HFFc6 (cell line): Measurements from ENCODE around the gene INPP5D. TPM values are rescaled to one million over a fixed set of nuclear protein-coding genes. Genes with fewer than 3 reads are reported as not detected.
A peak's percentile ranks its signal among the peaks of the same experiment; 100 is the strongest.
"Not testable (repeated sequence)": the region's sequence is repeated elsewhere in the genome, so short reads cannot be mapped to it uniquely, and the experiment has no call there.

Experiments used
- DNase-seq: peaks from one replicate; pipeline ENCODE4 v3.0.0-alpha.2; 2018
- H3K27ac Mint-ChIP-seq: 2 replicates; pipeline ENCODE4 v1.8.0; 2020; ENCODE audit warnings: mild to moderate bottlenecking, mixed read lengths
- H3K27me3 Mint-ChIP-seq: 2 replicates; pipeline ENCODE4 v1.8.0; 2021; ENCODE audit warnings: mild to moderate bottlenecking, moderate library complexity, mixed read lengths; ENCODE audit not compliant: insufficient read depth
- H3K36me3 Mint-ChIP-seq: 2 replicates; pipeline ENCODE4 v1.8.0; 2021; ENCODE audit warnings: low read depth, mixed read lengths
- H3K4me1 Mint-ChIP-seq: 2 replicates; pipeline ENCODE4 v1.8.0; 2020; ENCODE audit warnings: low read depth, mixed read lengths
- H3K4me3 Mint-ChIP-seq: 2 replicates; pipeline ENCODE4 v1.8.0; 2020; ENCODE audit warnings: mild to moderate bottlenecking, moderate library complexity, mixed read lengths
- H3K9me3 Mint-ChIP-seq: 2 replicates; pipeline ENCODE4 v1.8.0; 2020; ENCODE audit warnings: mild to moderate bottlenecking, mixed read lengths
- total RNA-seq, 6 experiments: library from RNA; stranded (reverse); fragmentation: NEBNext Ultra II Directional; extraction: Animal tissue kit (Norgen Biotek cat#: 25700); gene quantifications; 2 replicates in 1 of 6; 3 replicates in 5 of 6; pipeline ENCODE4 v1.2.3, GENCODE V29; 2021
- TF ChIP-seq, protein P1 (sequence below): fragments of 200-600 bp; sonication (generic); IDR thresholded peaks from 2 replicates; pipeline ENCODE4 v1.5.0; 2021; ENCODE audit warnings: antibody characterized with exemption, mild to moderate bottlenecking

The INPP5D gene
- total RNA-seq, 6 experiments from 2014 or later, result 0.19 to 0.66 (median 0.43) TPM; not detected in 1

DNA sequence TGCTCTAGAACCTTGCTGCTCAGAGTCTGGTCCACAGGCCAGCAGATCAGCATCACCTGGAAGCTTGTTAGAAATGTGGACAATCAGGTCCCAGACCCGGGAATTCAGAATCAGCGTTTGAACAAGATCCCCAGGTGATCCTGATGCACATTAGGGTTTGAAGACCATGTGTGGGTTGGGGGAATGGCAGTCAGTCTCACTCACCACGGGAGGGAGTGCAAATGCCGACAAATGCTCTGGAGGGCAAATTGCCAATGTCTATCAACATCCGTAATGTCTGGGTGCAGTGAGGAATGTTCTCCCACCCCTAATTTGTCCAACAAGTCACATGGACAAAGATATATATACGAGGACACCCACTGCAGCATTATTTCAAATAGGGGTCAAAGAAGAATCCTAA is 34.5 kb downstream of the INPP5D start:
- H3K4me3 Mint-ChIP-seq, result no peak overlapping the region
- TF ChIP-seq, protein P1, sequence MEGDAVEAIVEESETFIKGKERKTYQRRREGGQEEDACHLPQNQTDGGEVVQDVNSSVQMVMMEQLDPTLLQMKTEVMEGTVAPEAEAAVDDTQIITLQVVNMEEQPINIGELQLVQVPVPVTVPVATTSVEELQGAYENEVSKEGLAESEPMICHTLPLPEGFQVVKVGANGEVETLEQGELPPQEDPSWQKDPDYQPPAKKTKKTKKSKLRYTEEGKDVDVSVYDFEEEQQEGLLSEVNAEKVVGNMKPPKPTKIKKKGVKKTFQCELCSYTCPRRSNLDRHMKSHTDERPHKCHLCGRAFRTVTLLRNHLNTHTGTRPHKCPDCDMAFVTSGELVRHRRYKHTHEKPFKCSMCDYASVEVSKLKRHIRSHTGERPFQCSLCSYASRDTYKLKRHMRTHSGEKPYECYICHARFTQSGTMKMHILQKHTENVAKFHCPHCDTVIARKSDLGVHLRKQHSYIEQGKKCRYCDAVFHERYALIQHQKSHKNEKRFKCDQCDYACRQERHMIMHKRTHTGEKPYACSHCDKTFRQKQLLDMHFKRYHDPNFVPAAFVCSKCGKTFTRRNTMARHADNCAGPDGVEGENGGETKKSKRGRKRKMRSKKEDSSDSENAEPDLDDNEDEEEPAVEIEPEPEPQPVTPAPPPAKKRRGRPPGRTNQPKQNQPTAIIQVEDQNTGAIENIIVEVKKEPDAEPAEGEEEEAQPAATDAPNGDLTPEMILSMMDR, result no peak
- no peaks in the 10 kb centered on the region for H3K4me1 Mint-ChIP-seq

DNA sequence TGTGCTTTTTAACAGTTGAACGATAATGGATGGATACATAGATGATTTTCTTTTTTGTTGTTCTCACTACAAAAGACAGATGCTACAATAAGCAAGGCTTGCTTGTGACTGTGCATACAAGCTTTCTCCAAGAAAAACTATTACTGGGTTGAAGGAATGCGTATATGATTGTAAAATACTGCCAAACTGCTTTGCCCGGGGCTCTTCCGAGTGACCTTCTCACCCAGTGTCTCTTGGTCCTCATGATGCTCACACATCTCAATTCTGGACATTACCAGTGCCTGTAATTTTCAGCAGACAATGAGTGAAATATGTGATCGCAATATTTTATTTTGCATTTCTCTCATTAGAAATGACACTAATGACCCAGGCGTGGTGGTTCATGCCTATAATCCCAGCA is 35.9 kb downstream of the INPP5D start:
- Mint-ChIP-seq H3K27me3 (peaks cover 26% of the 10 kb centered on the region), H3K4me1 (no peaks in the 10 kb centered on the region), H3K9me3 (no peaks in the 10 kb centered on the region), H3K36me3 (no peaks in the 10 kb centered on the region), H3K27ac (no peak overlapping the region), H3K4me3 (no peak overlapping the region)
- no peak for DNase-seq
- TF ChIP-seq, protein P1, result no peak

More for the DNA sequence above, 34.5 kb downstream of the INPP5D start:
- H3K9me3 Mint-ChIP-seq, result no peaks in the 10 kb centered on the region
- H3K27ac Mint-ChIP-seq, result no peak overlapping the region
- peaks cover 38% of the 10 kb centered on the region for H3K27me3 Mint-ChIP-seq
- no peak for DNase-seq
- H3K36me3 Mint-ChIP-seq, result no peaks in the 10 kb centered on the region

DNA sequence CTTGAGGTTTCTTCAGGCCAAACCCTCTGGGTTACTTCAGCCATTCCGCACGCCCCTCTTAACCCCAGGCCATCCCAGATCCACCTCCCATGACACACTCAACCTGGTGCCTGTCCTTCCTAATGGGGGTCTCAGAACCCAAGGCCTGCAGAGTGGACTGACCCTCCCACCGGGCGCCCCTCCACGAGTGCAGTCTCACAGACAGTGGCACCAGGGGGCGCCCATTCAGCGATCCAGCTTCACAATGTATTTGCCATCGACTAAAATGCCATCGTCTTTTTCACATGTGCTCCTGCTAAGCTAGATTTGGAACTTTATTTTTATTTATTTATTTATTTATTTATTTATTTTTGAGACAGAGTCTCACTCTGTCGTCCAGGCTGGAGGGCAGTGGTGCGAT is 38.5 kb downstream of the INPP5D start:
- Mint-ChIP-seq H3K4me3 (no peak overlapping the region), H3K27ac (no peak overlapping the region), H3K36me3 (no peaks in the 10 kb centered on the region), H3K4me1 (no peaks in the 10 kb centered on the region), H3K27me3 (peaks cover 19% of the 10 kb centered on the region), H3K9me3 (no peaks in the 10 kb centered on the region)
- DNase-seq, result no peak
- TF ChIP-seq, protein P1, result peak; percentile 50

DNA sequence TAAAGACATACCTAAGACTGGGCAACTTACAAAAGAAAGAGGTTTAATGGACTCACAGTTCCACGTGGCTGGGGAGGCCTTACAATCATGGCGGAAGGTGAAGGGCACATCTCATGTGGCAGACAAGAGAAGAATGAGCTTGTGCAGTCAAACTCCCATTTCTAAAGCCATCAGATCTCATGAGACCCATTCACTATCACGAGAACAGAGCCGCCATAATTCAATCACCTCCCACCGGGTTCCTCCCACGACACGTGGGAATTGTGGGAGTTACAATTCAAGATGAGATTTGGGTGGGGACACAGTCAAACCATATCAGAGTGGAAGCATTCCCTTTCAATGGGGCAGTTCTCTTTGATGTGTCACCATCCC is 39.7 kb downstream of the INPP5D start:
- peaks cover 16% of the 10 kb centered on the region for H3K27me3 Mint-ChIP-seq
- not testable (repeated sequence) for H3K27ac Mint-ChIP-seq, H3K4me3 Mint-ChIP-seq, H3K36me3 Mint-ChIP-seq, H3K9me3 Mint-ChIP-seq, DNase-seq, H3K4me1 Mint-ChIP-seq

DNA sequence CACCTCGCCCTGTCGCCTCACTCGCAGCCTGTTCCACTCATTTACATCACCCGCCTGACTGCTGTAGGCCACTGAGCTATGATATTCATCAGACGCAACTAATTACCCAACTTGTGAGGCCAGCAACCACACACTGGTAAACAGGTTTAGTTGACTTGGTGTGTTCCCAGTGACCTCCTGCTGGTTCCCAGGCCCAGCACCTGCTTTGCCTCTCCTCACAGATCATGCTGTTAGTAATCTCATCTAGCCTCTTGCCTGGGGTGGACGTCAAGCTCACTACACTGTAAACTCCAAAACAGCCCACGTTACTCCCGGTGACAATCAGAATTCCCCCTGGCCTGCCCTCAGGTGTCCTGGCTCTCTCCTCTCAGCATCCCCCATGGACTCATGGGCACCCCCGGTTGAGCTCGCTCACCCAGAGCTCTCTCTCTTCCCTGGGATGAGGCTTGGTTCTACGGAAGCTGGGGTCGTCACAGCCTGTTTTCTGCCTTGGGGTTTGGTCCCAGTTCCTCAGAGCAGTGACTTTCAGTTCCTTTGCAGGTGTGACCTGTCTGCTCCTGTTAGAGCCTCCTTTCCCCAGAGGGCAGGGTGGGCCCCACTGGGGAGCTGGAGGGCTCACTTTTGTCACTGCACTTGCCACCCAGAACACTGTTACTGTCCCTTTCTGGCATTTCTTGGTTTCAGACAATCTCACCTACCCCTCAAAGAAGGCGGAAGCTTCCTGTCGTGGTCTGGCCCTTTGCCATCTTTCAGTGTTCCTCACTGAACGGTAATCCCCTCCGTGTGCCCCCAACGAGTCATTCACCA is 40.3 kb downstream of the INPP5D start:
- TF ChIP-seq, protein P1, result no peak
- Mint-ChIP-seq H3K9me3 (peaks cover 1% of the 10 kb centered on the region; the same call in 1 of the 2 replicates), H3K4me3 (no peak overlapping the region), H3K4me1 (no peaks in the 10 kb centered on the region), H3K27me3 (peaks cover 19% of the 10 kb centered on the region), H3K36me3 (no peaks in the 10 kb centered on the region), H3K27ac (no peak overlapping the region)
- no peak for DNase-seq

DNA sequence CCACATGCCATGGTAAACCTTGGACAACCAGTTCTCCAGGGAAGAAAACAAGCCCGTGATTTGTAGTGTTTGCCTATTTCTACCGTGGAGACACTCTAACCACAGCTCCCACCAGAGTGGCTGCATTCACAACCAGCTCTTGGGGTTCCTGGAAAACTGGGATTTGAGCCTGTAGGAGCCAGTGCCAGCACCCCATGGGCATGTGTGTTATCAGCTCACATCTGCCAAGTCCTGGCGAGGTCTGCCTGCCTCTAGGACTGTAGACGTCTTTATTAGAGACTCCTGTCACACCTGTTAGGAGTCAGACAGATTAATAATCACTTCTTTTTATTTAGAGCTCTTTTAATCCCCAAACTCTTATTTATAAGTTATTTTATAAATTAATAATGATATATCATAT is 41.0 kb downstream of the INPP5D start:
- Mint-ChIP-seq H3K27me3 (peaks cover 23% of the 10 kb centered on the region), H3K36me3 (no peaks in the 10 kb centered on the region), H3K4me1 (no peaks in the 10 kb centered on the region), H3K4me3 (no peak overlapping the region), H3K27ac (no peak overlapping the region), H3K9me3 (peaks cover 6% of the 10 kb centered on the region; the same call in 1 of the 2 replicates)
- TF ChIP-seq, protein P1, result no peak
- no peak for DNase-seq
